Measurements from ENCODE around the gene CYP2B6.
"Not testable (repeated sequence)": the region's sequence is repeated elsewhere in the genome, so short reads cannot be mapped to it uniquely, and the experiment has no call there.

The CYP2B6 gene

DNA sequence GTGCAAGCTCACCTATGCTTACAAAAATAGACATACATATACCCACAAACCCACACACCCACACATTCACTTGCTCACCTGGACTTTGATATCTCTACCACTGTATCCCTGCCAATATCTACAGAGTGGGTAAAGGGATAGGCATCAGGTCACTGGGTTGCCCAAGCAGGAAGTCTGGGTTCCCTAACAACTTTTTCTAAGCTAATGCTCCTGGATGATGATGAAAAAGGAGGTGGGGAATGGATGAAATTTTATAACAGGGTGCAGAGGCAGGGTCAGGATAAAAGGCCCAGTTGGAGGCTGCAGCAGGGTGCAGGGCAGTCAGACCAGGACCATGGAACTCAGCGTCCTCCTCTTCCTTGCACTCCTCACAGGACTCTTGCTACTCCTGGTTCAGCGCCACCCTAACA, at the start of gene CYP2B6:
TSS of gene CYP2B6 (plus strand) at position 311 of the 410 bp plus-strand sequence. CDS start at position 335, 24 bp downstream.
- no peak for DNase-seq (ENCODE audit: low spot score)

DNA sequence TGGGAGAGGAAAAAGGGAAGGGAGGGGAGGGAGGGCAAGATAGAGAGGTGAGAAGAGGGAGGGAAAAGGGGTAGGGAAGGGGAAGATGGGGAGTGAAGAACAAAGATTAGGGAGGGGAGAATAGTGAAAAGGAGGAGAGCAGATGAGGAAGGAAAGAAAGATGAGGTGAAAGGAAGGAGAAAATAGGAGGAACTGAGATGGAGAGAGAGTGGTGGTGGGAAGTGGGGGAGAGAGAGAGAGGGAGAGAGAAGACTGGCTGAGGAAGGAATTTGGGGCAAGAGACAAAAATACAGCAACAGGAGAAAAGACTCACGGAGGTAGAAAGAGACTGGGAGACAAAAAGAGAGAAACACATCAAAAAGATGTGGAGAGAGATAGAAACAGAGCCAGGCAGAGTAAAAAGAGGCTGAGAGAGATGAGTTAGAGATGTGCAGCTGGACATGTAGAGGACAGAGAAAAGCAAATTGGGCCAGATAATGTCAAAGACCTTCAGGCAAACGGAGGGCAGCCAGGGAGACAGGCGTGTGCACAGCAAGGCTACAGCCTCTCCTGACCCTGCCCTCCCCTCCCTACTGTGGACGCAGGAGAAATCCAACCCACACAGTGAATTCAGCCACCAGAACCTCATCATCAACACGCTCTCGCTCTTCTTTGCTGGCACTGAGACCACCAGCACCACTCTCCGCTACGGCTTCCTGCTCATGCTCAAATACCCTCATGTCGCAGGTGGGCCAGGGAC, 49.4 kb upstream of the CYP2B6 start:
- no peak for DNase-seq (ENCODE audit: low spot score)

DNA sequence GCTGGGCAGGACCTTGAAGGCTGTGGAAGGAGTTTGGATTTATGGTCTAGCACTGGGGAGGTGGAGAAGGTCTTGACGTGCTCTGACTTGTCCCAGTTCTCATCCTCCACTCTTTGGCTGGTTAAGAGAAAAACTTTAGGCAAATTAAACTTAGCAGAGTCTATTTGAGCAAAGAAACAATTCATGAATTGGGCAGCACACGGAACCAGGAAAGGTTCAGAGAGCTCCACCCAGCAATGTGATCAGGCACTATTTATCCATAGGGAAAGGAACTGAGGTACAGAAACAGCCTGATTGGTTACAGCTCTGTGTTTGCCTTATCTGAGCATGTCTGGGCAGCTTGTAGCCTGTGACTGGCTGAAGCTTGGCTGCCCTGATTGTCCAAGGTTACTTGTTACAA, 45.4 kb upstream of the CYP2B6 start:
- DNase-seq (ENCODE audit: low spot score): no peak

DNA sequence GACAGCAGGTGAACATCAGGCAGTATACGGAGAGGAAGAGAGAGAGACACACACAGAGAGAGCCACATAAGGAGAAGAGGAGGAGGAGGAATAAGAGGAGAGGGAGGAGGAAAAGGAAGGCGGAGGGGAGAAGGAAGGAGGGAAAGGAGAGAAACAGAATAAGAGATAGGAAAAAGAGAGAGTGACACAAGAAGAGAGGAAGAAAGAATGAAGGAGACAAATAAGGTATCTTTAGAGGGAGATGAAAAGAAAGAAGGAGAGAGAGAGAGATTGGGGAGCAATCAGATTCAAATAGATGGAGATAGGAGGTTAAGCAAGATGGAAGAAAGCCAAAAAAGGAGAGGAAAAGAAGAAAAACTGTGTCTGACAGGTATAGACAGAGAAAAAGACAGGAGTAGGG, 44.0 kb upstream of the CYP2B6 start:
- DNase-seq (ENCODE audit: low spot score): no peak

DNA sequence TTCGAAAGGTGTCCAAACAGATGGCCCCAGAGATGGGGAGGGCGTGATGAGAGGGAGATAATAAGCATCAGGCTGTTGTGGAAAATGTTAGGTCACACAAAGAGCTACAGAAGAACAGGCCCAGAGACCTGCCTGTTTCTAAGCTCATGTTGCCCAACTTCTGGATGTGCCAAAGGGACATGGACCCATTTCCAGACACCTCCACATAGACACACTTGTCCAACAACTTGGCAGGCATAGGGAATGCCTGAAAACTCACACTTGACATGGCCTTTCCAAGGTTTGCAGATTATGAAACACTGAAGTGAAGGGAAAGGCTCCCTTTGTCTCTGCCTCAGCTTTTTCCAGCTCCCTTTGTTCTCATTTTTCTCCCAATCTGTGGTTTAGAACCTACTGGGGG, 43.5 kb upstream of the CYP2B6 start:
- DNase-seq (ENCODE audit: low spot score): no peak

DNA sequence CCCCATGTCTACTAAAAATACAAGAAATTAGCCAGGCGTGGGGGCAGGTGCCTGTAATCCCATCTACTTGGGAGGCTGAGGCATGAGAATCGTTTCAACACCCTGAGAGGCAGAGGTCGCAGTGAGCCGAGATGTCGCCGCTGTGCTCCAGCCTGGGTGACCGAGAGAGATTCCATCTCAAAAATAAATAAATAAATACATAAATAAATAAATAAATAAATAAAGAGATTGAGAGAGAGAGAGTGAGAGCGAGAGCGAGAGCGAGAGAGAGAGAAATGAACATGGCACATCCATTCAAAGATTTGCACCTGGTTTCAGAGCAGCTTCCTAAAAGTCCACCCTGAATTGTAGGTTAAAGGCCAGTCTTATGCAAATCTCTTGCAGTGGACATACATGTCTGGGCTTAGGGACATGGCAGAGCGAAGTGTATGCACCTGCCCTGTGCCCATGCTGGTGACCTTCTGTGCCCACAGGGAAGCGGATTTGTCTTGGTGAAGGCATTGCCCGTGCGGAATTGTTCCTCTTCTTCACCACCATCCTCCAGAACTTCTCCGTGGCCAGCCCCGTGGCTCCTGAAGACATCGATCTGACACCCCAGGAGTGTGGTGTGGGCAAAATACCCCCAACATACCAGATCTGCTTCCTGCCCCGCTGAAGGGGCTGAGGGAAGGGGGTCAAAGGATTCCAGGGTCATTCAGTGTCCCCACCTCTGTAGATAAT, 42.3 kb upstream of the CYP2B6 start:
- no peak for DNase-seq (ENCODE audit: low spot score)

DNA sequence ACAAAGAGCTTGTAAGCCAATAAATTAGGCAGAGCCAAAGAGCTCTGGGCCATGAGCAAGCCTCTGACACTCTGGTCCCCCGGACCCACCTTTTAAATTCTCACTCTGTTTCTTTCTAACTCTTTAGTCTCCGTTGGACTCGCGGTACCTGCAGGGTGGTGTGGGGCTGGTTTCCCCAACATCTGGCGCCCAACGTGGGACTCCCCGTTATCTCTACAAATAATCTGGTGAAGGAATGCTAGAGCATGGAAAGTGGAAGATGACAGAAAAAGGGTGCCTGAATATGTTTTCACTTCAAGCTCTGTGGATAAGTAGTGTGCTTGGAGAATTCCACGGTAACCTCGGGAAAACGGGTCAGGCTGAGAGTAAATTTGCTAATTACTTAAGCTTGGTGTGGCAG, 36.5 kb upstream of the CYP2B6 start:
- no peak for DNase-seq (ENCODE audit: low spot score)

DNA sequence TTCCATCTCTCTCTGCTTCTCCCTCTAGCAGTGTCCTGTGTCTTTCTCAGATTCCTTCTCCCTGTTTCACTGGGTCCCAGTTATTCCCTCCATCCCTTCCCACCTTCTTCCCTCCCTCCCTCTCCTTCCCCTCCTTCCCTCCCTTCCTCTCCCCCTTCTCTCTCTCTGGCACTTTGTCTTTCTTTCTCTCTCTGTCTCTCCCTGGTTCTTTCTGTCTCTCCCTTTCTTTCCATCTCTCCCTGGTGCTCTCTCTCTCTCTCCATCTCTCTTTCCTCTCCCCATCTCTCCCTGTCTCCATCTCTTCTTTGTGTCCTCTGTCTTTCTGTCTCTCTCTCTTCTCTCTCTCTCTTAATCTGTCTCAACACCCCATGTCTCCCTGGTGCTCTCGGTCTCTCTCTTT, 31.7 kb upstream of the CYP2B6 start:
- DNase-seq (ENCODE audit: low spot score): no peak

DNA sequence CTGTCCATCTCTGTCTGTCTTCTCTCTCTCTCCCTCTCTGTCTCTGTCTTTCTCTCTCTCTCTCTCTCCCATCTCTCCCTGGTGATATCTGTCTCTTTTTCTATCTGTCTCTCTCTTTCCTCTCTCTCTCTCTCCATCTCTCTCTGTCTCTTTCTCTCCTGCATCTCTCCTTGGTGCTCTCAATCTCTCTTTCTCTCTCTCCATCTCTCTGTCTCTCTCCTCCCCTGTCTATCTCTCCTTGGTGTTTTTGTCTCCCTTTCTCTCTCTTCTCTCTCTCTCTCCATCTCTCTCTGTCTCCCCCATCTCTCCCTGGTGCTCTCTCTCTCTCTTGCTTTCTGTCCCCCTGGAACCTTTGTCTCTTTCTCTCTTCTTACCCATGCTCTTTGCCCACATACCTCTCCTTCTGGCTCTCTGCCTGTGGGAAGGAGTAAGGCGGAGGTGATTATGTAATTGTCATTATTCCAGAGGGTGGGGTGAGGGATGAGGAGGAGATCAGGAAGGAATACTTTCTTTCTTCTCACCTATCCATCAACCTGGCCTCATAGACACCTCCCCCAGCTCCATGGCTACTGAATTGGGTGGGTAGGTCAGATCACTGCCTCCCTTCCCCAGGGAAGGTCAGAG, 30.9 kb upstream of the CYP2B6 start:
- no peak for DNase-seq (ENCODE audit: low spot score)

DNA sequence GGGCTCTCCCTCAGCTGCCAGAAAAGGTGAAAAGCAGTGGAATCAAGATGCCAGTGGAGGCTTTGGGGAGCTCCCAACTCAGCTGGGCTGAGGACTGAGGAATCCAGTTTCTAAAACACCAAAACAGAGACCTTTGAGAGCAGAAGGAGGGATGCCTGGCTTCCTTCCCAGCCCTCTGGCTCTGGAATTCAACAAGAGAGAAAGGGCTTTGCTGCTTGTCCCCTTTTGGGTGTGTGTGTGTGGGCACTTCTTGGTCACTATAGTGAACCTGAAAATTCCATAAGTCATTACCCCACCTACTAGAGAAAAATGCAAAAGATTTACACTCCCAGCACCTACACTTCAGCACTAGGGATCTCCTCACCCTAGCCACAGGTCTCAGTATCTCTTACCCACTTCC, 30.3 kb upstream of the CYP2B6 start:
- no peak for DNase-seq (ENCODE audit: low spot score)

DNA sequence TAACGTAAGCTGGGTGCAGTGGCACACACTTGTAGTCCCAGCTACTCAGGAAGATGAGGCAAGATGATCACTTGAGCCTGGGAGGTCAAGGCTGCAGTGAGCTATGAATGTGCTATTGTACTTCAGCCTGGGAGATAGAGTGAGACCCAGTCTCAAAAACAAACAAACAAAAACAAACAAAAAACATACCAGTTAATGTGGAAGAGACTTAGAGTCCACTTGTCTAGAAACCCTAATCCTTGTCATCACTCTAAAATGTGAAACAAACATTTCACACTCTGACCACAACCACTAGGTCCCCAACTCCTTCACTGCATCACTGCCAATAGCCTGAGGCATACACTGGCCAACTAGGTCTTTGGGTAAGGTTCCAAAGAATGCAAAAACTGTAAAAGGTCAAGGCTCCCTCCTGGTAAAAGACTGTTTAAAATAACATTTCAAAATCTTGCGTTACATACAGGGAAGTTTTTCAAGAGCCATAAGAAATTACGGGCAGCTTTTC, 28.6 kb upstream of the CYP2B6 start:
- no peak for DNase-seq (ENCODE audit: low spot score)

DNA sequence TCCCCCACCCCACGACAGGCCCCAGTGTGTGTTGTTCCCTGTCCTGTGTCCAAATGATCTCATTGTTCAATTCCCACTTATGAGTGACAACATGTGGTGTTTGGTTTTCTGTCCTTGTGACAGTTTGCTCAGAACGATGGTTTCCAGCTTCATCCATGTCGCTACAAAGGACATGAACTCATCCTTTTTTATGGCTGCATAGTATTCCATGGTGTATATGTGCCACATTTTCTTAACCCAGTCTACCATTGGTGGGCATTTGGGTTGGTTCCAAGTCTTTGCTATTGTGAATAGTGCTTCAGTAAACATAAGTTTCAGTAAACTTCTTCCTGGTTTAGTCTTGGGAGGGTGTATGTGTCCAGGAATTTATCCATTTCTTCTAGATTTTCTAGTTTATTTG, 26.7 kb upstream of the CYP2B6 start:
- DNase-seq (ENCODE audit: low spot score): not testable (repeated sequence)

DNA sequence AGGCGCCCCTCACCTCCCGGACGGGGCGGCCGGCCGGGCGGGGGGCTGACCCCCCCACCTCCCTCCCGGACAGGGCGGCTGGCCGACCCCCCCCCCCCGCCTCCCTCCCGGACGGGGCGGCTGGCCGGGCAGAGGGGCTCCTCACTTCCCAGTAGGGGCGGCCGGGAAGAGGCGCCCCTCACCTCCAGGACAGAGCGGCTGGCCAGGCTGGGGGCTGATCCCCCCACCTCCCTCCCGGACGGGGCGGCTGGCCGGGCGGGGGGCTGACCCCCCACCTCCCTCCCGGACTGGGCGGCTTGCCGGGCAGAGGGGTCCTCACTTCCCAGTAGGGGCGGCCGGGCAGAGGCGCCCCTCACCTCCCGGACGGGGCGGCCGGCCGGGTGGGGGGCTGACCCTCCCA, 25.7 kb upstream of the CYP2B6 start:
- not testable (repeated sequence) for DNase-seq (ENCODE audit: low spot score)

DNA sequence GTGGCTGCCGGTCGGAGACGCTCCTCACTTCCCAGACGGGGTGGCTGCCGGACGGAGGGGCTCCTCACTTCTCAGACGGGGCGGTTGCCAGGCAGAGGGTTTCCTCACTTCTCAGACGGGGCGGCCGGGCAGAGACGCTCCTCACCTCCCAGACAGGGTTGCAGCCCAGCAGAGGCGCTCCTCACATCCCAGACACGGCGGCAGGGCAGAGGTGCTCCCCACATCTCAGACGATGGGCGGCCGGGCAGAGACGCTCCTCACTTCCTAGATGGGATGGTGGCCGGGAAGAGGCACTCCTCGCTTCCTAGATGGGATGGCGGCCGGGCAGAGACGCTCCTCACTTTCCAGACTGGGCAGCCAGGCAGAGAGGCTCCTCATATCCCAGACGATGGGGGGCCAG, 24.5 kb upstream of the CYP2B6 start:
- DNase-seq (ENCODE audit: low spot score): not testable (repeated sequence)

DNA sequence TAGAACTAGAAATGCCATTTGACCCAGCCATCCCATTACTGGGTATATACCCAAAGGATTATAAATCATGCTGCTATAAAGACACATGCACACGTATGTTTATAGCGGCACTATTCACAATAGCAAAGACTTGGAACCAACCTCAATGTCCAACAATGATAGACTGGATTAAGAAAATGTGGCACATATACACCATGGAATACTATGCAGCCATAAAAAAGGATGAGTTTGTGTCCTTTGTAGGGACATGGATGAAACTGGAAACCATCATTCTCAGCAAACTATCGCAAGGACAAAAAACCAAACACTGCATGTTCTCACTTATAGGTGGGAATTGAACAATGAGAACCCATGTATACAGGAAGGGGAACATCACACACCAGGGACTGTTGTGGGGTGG, 23.0 kb upstream of the CYP2B6 start:
- DNase-seq (ENCODE audit: low spot score): not testable (repeated sequence)

DNA sequence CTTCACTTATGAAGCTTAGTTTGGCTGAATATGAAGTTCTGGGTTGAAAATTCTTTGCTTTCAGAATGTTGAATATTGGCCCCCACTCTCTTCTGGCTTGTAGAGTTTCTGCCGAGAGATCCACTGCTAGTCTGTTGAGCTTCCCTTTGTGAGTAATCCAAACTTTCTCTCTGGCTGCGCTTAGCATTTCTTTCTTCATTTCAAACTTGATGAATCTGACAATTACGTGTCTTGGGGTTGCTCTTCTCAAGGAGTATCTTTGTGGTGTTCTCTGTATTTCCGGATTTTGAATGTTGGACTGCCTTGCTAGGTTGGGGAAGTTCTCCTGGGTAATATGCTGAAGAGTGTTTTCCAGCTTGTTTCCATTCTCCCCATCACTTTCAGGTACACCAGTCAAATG, 21.4 kb upstream of the CYP2B6 start:
- not testable (repeated sequence) for DNase-seq (ENCODE audit: low spot score)

DNA sequence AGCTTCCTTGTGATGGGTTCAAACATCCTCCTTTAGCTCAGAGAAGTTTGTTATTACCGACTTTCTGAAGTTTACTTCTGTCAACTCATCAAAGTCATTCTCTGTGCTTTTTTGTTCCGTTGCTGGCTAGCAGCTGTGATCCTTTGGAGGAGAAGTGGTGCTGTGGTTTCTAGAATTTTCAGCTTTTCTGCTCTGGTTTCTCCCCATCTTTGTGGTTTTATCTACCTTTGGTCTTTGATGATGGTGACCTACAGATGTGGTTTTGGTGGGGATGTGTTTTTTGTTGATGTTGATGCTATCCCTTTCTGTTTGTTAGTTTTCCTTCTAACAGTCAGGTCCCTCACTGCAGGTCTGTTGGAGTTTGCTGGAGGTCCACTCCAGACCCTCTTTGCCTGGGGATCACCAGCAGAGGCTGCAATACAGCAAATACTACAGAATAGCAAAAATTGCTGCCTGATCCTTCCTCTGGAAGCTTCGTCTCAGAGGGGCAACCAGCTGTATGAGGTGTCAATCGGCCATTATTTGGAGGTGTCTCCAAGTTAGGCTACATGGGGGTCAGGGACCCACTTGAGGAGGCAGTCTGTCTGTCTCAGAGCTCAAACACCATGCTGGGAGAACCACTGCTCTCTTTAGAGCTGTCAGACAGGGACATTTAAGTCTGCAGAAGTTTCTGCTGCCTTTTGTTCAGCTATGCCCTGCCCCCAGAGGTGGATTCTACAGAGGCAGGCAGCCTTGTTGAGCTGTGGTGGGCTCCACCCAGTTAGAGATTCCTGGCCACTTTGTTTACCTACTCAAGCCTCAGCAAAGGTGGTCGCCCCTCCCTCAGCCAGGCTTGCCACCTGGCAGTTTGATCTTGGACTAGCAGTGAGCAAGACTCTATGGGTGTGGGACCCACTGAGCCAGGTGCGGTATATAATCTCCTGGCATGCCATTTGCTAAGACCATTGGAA, 20.4 kb upstream of the CYP2B6 start:
- not testable (repeated sequence) for DNase-seq (ENCODE audit: low spot score)

DNA sequence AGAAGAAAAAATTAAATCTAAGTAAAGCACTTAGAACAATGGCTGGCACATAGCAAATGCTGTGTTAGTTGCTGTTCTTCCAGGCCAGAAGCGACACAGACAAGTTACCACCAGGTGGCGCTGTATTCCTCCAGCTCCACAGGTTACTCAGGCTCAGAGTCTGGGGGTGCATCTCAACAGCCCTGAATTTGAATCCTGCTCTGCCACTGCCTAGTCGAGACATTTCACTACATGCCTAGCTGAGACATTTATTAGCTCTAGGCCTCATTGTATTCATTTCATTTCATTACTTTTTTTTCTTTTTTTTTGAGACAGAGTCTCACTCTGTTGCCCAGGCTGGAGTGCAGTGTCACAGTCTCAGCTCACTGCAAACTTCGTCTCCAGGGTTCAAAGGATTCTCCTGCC, 16.4 kb upstream of the CYP2B6 start:
- peak; percentile 76 for DNase-seq (ENCODE audit: low spot score)

DNA sequence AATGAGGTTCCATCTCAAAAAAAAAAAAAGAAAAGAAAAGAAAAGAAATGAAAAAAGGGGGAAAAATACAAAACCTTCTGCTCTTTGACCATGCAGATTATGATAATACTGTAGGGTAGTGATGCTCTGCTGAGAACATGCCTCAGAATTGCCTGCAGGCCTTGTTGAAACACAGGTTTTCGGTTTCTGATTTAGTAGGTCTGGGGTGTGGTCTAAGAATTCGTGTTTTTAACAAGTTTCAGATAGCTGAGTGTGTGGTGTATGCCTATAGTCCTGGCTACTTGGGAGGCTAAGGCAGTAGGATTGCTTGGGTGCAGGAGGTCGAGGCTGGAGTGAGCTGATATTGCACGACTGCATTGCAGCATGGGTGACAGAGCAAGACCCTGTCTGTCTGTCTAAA, 14.9 kb upstream of the CYP2B6 start:
- DNase-seq (ENCODE audit: low spot score): no peak

DNA sequence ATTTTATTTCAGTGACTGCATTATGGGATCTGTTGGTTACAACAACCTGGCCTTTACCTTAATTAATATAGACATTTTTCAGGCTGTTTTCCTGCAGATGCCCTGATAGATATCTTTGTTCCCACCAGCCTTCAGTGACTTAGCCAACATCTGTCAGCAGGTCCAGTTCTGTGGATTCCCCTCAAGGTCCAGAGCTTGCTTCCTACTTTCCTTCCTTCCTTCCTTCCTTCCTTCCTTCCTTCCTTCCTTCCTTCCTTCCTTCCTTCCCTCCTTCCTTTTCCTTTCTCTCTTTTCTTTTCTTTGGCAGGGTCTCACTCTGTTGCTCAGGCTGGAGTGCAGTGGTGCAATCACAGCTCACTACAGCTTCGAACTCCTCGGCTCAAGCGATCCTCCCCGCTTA, 14.4 kb upstream of the CYP2B6 start:
- no peak for DNase-seq (ENCODE audit: low spot score)

DNA sequence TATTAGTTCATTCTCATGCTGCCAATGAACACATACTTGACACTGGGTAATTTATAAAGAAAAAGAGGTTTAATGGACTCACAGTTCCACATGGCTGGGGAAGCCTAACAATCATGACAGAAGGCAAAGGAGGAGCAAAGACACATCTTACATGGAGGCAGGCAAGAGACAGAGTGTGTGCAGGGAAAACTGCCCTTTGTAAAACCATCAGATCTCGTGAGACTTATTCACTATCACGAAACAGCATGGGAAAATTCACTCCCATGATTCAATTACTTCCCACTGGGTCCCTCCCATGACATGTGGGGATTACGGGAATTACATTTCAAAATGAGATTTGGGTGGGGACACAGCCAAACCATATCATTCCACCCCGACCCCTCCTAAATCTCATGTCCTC, 11.3 kb upstream of the CYP2B6 start:
- DNase-seq (ENCODE audit: low spot score): not testable (repeated sequence)
